K562 (cell line): Measurements from ENCODE around the gene OR10A2. TPM values are rescaled to one million over a fixed set of nuclear protein-coding genes. Genes with fewer than 3 reads are reported as not detected.

ENCODE experiments used
- ATAC-seq: fragments of 200-7000 bp; cut with Tn5 transposase; 3 replicates; pipeline ENCODE4 v1.9.1; 2020; ENCODE audit warnings: moderate library complexity
- BruUV-seq: library from RNA; stranded (reverse); fragments of 400-500 nt; replicated peaks from 2 replicates; lab custom pipeline; 2021; lab: Mats Ljungman, UMichigan
- CTCF ChIA-PET: fragments of 300-600 bp; formaldehyde crosslinking; extraction: SDS; loops from one replicate; lab custom pipeline; 2021; ENCODE audit warnings: low intra/inter-chr PET ratio; lab: Yijun Ruan, JAX
- POLR2A ChIA-PET: fragments of 300-600, 350-650 bp; sonication (Branson Sonifier 250); formaldehyde crosslinking; extraction: SDS; loops from one replicate; lab custom pipeline; 2021; ENCODE audit warnings: antibody characterized with exemption, inconsistent platforms; lab: Yijun Ruan, JAX
- DNase-seq, 4 experiments: peaks; one replicate each; pipeline versions ENCODE4 v3.0.0 to v3.0.0-alpha.2; 2011 to 2018; ENCODE audit warnings: low spot score in 3 of 4, mixed read lengths in 3 of 4; ENCODE audit errors: extremely low read depth in 1 of 4
- FAIRE-seq: peaks from 2 replicates; lab custom pipeline; 2011; peaks lifted over from hg19 to GRCh38; lab: Jason Lieb, UNC
- H2AFZ ChIP-seq: 2 replicates; pipeline ENCODE4 v1.6.0; 2011; ENCODE audit warnings: low read depth, low read length, control low read depth, inconsistent platforms
- H3K27ac ChIP-seq: fragments of 200-600 bp; 3 replicates; pipeline ENCODE4 v1.8.0; 2011; ENCODE audit warnings: low read depth, mild to moderate bottlenecking, control low read depth, inconsistent platforms, low read length, moderate library complexity, mixed read lengths; ENCODE audit errors: extremely low read depth
- H3K27me3 ChIP-seq, 2 experiments: fragments of 300-600 bp in 1 of 2; 2 replicates in 1 of 2; 3 replicates in 1 of 2; pipeline versions ENCODE4 v1.6.0 to v1.8.0; 2011; ENCODE audit warnings: inconsistent platforms in 2 of 2, low read length in 2 of 2, mild to moderate bottlenecking in 1 of 2, mixed read lengths in 1 of 2, moderate library complexity in 1 of 2; ENCODE audit not compliant: control insufficient read depth in 2 of 2, insufficient read depth in 2 of 2
- H3K36me3 ChIP-seq: fragments of 300-600 bp; 3 replicates; pipeline ENCODE4 v1.8.0; 2011; ENCODE audit warnings: mild to moderate bottlenecking, low read length, inconsistent platforms; ENCODE audit not compliant: control insufficient read depth, insufficient read depth
- H3K4me1 ChIP-seq, 2 experiments: fragments of 200-600 bp in 1 of 2; replicated peaks in 1 of 2; 2 replicates in 1 of 2; 3 replicates in 1 of 2; pipeline versions ENCODE4 v1.5.1 to v1.8.0; 2011; ENCODE audit warnings: inconsistent platforms in 2 of 2, low read length in 2 of 2, mild to moderate bottlenecking in 1 of 2, mixed read lengths in 1 of 2, moderate library complexity in 1 of 2; ENCODE audit not compliant: control insufficient read depth in 2 of 2, insufficient read depth in 2 of 2
- H3K4me2 ChIP-seq: 2 replicates; pipeline ENCODE4 v1.6.1; 2011; ENCODE audit warnings: low read length, control low read depth, inconsistent platforms, mixed read lengths; ENCODE audit not compliant: insufficient read depth
- H3K4me3 ChIP-seq: fragments of 200-600 bp; sonication (generic), shearing (Covaris generic); 2 replicates; pipeline ENCODE4 v1.5.1; 2016; ENCODE audit warnings: control low read depth, inconsistent platforms
- H3K79me2 ChIP-seq: fragments of 200-600 bp; 3 replicates; pipeline ENCODE4 v1.8.0; 2011; ENCODE audit warnings: low read length, inconsistent platforms; ENCODE audit not compliant: control insufficient read depth, insufficient read depth
- H3K9ac ChIP-seq, 2 experiments: 2 replicates each; pipeline versions ENCODE4 v1.6.0 to v1.6.1; 2011; ENCODE audit warnings: low read depth in 2 of 2, low read length in 2 of 2, control low read depth in 1 of 2, inconsistent platforms in 1 of 2, mild to moderate bottlenecking in 1 of 2, mixed read lengths in 1 of 2; ENCODE audit not compliant: insufficient read depth in 1 of 2
- H3K9me1 ChIP-seq: one replicate; pipeline ENCODE4 v1.6.0; 2011; ENCODE audit warnings: inconsistent platforms, mild to moderate bottlenecking, low read length, moderate library complexity; ENCODE audit not compliant: control insufficient read depth, insufficient read depth
- H3K9me3 ChIP-seq: replicated peaks from 2 replicates; pipeline ENCODE4 v1.5.1; 2011; ENCODE audit warnings: low read depth, low read length, inconsistent platforms; ENCODE audit not compliant: control insufficient read depth, insufficient read depth
- H4K20me1 ChIP-seq: replicated peaks from 2 replicates; pipeline ENCODE4 v1.6.1; 2011; ENCODE audit warnings: low read length, inconsistent platforms, mixed read lengths; ENCODE audit not compliant: control insufficient read depth, insufficient read depth
- CBFA2T2 ChIP-seq: fragments of 450-650 bp; conservative IDR thresholded peaks from 2 replicates; pipeline ENCODE4 v1.6.1; 2017; ENCODE audit warnings: mild to moderate bottlenecking
- COPS2 ChIP-seq: fragments of 450-650 bp; conservative IDR thresholded peaks from 2 replicates; pipeline ENCODE4 v1.6.1; 2016; ENCODE audit warnings: mild to moderate bottlenecking, moderate library complexity
- DIDO1 ChIP-seq: fragments of 450-650 bp; IDR thresholded peaks from 2 replicates; pipeline ENCODE4 v1.6.1; 2016; ENCODE audit warnings: low read depth, missing biosample characterization, missing genetic modification characterization
- FOXA1 ChIP-seq: fragments of 450-650 bp; IDR thresholded peaks from 2 replicates; pipeline ENCODE4 v1.6.1; 2016; ENCODE audit warnings: mild to moderate bottlenecking, borderline replicate concordance
- MIER1 ChIP-seq: fragments of 450-650 bp; IDR thresholded peaks from 2 replicates; pipeline ENCODE4 v1.6.1; 2016; ENCODE audit warnings: antibody characterized with exemption, mild to moderate bottlenecking, low read depth
- OTX1 ChIP-seq: fragments of 450-650 bp; formaldehyde crosslinking; IDR thresholded peaks from 2 replicates; pipeline ENCODE4 v1.4.0; 2022; ENCODE audit warnings: mild to moderate bottlenecking
- POLR2AphosphoS5 ChIP-seq: IDR thresholded peaks from 2 replicates; pipeline ENCODE4 v1.6.1; 2011; ENCODE audit warnings: mild to moderate bottlenecking, low read depth, low read length, moderate library complexity; ENCODE audit not compliant: control insufficient read depth, insufficient read depth
- PTRF ChIP-seq: fragments of 450-650 bp; IDR thresholded peaks from 2 replicates; pipeline ENCODE4 v1.6.1; 2016; ENCODE audit warnings: mild to moderate bottlenecking, missing genetic modification characterization, missing compliant biosample characterization
- PYGO2 ChIP-seq: fragments of 450-650 bp; IDR thresholded peaks from 2 replicates; pipeline ENCODE4 v1.6.1; 2016; ENCODE audit warnings: mild to moderate bottlenecking, missing genetic modification characterization, moderate library complexity, missing compliant biosample characterization
- SOX6 ChIP-seq: fragments of 450-650 bp; IDR thresholded peaks from 2 replicates; pipeline ENCODE4 v1.6.1; 2014; ENCODE audit warnings: mild to moderate bottlenecking
- SP2 ChIP-seq: IDR thresholded peaks from 2 replicates; pipeline ENCODE4 v1.6.1; 2011; ENCODE audit warnings: mild to moderate bottlenecking, low read depth, low read length, moderate library complexity; ENCODE audit not compliant: poor library complexity, severe bottlenecking; ENCODE audit errors: extremely low read depth
- XRCC5 ChIP-seq: fragments of 200-400 bp; formaldehyde crosslinking; IDR thresholded peaks from 2 replicates; pipeline ENCODE4 v1.6.1; 2017; ENCODE audit warnings: low read depth, mild to moderate bottlenecking, low read length
- ZC3H4 ChIP-seq: sonication (generic); formaldehyde crosslinking; IDR thresholded peaks from 2 replicates; pipeline ENCODE4 v1.9.0; 2021; ENCODE audit warnings: missing genetic modification reagents, borderline replicate concordance
- ZKSCAN8 ChIP-seq: fragments of 200-800 bp; sonication (Bioruptor generic); IDR thresholded peaks from 2 replicates; pipeline ENCODE4 v1.6.1; 2016; ENCODE audit warnings: missing genetic modification characterization, missing compliant biosample characterization
- WGBS: fragments of 100-300 bp; shearing (Covaris generic); methylation state at CpG from one replicate; pipeline ENCODE4 v1.1.6; 2016; ENCODE audit warnings: low coverage, mixed read lengths; ENCODE audit not compliant: insufficient coverage; ENCODE audit errors: missing lambda C conversion rate; 5-methylcytosine and 5-hydroxymethylcytosine counted together
- in situ Hi-C: fragments of 300-500 bp; cut with MboI; formaldehyde crosslinking; loops from 4 replicates; pipeline ENCODE4 v1.15.0; 2018; ENCODE audit warnings: inconsistent platforms, mixed read lengths
- intact Hi-C: fragments of 100-400 bp; cut with micrococcal nuclease; formaldehyde crosslinking; loops from 2 replicates; pipeline ENCODE4 v1.14.2; 2022
- polyA plus RNA-seq, 8 experiments: library from polyadenylated mRNA; depleted of rRNA in 4 of 8; stranded (reverse) in 5 of 8; unstranded in 3 of 8; fragments of >200 nt; fragmentation: Nextera tagmentation in 2 of 8; fragmentation: Illumina TruSeq in 1 of 8; extraction: Ambion mirVana in 2 of 8; extraction: Trizol in 1 of 8; gene quantifications; 2 replicates each; pipeline versions ENCODE4 v1.2.1 to v1.2.3, GENCODE V29; 2011 to 2014; ENCODE audit warnings: inconsistent platforms in 1 of 8, missing spikeins in 1 of 8
- total RNA-seq, 7 experiments: library from RNA; depleted of rRNA in 6 of 7; stranded (reverse); fragments of >200 nt in 6 of 7; fragmentation: Illumina TruSeq in 2 of 7; extraction: Trizol in 2 of 7; gene quantifications; 2 replicates each; pipeline versions ENCODE4 v1.2.1 to v1.2.3, GENCODE V29; 2011 to 2021; ENCODE audit warnings: low replicate concordance in 1 of 7
- TF ChIP-seq, protein P1 (sequence below): fragments of 250-450 bp; sonication (Bioruptor Pico); IDR thresholded peaks from 2 replicates; pipeline ENCODE4 v1.8.0; 2022; ENCODE audit warnings: inconsistent platforms, mild to moderate bottlenecking, moderate library complexity, borderline replicate concordance
- TF ChIP-seq, protein P2 (sequence below): conservative IDR thresholded peaks from 2 replicates; pipeline ENCODE4 v1.6.1; 2011; ENCODE audit warnings: low read depth, mild to moderate bottlenecking, low read length; ENCODE audit not compliant: control insufficient read depth

Gene OR10A2
- total and polyA plus RNA-seq, 9 of the 15 experiments (the other 6 are each of a cell fraction or from before 2014, with no cell fraction given), result 0.10 TPM; not detected in 8

GRCh38 chr11:6841694-6842093 lies 21.2 kb upstream of the OR10A2 start:
- no peak overlapping the region for H3K27ac ChIP-seq
- no TSS peak for BruUV-seq
- H2AFZ ChIP-seq, result no peak overlapping the region
- no peaks in the 10 kb centered on the region for H3K27me3 ChIP-seq
- intact Hi-C loops, result no loop called here
- H4K20me1 ChIP-seq, result no peaks in the 10 kb centered on the region
- in situ Hi-C loops, result no loop called here
- H3K9ac ChIP-seq, result no peak overlapping the region
- ATAC-seq (no peak), FAIRE-seq (no peak)
- no peak overlapping the region for H3K4me2 ChIP-seq
- TF ChIP-seq MIER1, result no peak
- no peak for TF ChIP-seq DIDO1 (tag)
- TF ChIP-seq POLR2AphosphoS5, result no peak
- TF ChIP-seq FOXA1, result no peak
- TF ChIP-seq, all 486 proteins: peak for 0
- Histone ChIP-seq H3K79me2 (no peaks in the 10 kb centered on the region), H3K9me3 (no peaks in the 10 kb centered on the region), H3K4me3 (no peak overlapping the region), H3K36me3 (no peaks in the 10 kb centered on the region), H3K4me1 (no peaks in the 10 kb centered on the region), H3K9me1 (no peaks in the 10 kb centered on the region)
- POLR2A ChIA-PET, result no interaction called here
- CTCF ChIA-PET, result interaction anchor here (0.7 kb wide), 1 partner anchor 250 kb away, joined by 3 read pairs; no protein-coding TSS in a partner anchor
- no peak for DNase-seq

DNA sequence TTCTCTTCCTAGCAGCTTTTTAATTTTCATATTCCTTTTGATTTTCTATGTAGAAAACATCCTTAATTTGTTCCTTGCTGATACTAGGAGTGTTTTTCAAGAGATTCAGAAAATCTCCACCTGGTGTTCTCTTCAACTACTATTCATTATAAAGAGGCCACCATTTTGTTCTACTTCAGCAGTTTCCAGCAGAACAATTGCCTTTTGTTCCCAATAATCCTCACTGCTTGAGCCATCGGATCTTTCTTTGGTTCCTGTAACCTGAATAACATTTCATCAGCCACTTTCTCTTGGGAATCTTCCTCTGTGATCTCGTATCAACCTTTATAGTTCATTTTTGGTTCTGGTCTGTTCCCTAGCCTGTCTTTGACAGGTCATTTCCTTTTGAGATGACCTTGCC lies 19.2 kb upstream of the OR10A2 start:
- Histone ChIP-seq H3K4me1 (no peaks in the 10 kb centered on the region), H2AFZ (no peak overlapping the region), H4K20me1 (no peaks in the 10 kb centered on the region), H3K9ac (no peak overlapping the region), H3K9me1 (no peaks in the 10 kb centered on the region), H3K36me3 (no peaks in the 10 kb centered on the region), H3K9me3 (no peaks in the 10 kb centered on the region), H3K79me2 (no peaks in the 10 kb centered on the region), H3K4me2 (no peak overlapping the region), H3K27me3 (no peaks in the 10 kb centered on the region), H3K27ac (no peak overlapping the region), H3K4me3 (no peak overlapping the region)
- in situ Hi-C loops (no loop called here), intact Hi-C loops (no loop called here)
- FAIRE-seq (no peak), DNase-seq (no peak), ATAC-seq (no peak)
- BruUV-seq, result no TSS peak
- ChIA-PET CTCF (no interaction called here), POLR2A (interaction anchor here (1.2 kb wide), 1 partner anchor 12 kb away, joined by 3 read pairs; no protein-coding TSS in a partner anchor)
- 0% methylated on average over 2 of the region's 2 CpGs for WGBS
- TF ChIP-seq ZKSCAN8 (CRISPR knock-in tag) (no peak), XRCC5 (no peak), SP2 (no peak), OTX1 (CRISPR knock-in tag) (no peak), SOX6 (no peak), CBFA2T2 (no peak), ZC3H4 (CRISPR knock-in tag) (no peak), COPS2 (no peak), PYGO2 (tag) (no peak), PTRF (tag) (no peak)
- TF ChIP-seq, protein P1, sequence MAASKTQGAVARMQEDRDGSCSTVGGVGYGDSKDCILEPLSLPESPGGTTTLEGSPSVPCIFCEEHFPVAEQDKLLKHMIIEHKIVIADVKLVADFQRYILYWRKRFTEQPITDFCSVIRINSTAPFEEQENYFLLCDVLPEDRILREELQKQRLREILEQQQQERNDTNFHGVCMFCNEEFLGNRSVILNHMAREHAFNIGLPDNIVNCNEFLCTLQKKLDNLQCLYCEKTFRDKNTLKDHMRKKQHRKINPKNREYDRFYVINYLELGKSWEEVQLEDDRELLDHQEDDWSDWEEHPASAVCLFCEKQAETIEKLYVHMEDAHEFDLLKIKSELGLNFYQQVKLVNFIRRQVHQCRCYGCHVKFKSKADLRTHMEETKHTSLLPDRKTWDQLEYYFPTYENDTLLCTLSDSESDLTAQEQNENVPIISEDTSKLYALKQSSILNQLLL (CRISPR knock-in tag), result no peak
- TF ChIP-seq, protein P2, sequence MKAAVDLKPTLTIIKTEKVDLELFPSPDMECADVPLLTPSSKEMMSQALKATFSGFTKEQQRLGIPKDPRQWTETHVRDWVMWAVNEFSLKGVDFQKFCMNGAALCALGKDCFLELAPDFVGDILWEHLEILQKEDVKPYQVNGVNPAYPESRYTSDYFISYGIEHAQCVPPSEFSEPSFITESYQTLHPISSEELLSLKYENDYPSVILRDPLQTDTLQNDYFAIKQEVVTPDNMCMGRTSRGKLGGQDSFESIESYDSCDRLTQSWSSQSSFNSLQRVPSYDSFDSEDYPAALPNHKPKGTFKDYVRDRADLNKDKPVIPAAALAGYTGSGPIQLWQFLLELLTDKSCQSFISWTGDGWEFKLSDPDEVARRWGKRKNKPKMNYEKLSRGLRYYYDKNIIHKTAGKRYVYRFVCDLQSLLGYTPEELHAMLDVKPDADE, result no peak
